NCI-H1105 treated with DMSO at 0.1 percent for 48 hours (cell line): ENCODE results near the gene KIF3C.

ENCODE experiments used
- DNase-seq: peaks from one replicate; lab custom pipeline; 2025; lab: John Stamatoyannopoulos, UW

Gene KIF3C

DNA sequence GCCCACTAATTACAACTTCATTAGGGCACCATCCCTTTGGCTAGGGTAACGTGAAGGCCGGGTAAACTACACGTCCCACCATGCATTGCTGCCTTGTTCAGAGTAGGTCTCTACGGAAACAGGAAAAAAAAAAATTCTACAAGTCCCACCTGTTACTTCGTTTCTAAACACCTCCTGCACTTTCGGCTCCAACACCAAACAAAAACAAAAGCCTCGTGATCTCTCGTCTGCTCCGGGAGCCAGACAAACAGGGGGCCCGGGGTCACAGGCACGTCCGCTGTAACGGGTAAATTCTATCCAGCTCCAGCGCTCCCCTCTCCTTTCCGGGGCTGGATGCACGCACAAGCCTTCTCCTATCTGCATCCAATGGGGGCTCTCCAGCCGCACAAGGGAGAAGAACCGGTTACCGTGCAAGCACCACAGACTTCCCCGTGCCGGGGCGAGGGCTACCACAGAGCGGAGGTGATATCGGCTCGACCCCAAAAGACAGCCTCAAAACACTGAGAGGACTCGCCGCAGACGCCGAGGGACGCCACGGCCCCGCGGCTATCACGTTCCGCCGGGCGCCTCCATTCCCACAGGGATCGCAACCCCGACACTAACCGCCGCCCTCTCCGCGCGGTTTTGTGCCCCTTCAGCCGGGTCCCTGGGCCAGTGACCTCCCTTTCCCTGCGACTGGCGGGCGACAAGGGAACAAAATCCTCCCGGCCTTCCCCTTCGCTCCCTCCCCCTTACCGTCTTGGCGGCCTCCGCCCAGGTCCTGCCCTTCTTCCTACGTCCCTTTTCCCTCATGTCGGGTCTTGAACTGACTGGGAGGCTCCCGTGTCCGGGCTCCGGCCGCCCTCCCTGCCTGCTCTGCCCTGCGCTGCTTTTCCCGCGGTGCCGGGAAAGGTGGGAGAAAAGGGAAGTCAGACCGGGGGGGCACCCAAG lies 104.6 kb downstream of the KIF3C start:
- peak; percentile 70 for DNase-seq
